Measurements from ENCODE around the gene SCAMP4.

DNA sequence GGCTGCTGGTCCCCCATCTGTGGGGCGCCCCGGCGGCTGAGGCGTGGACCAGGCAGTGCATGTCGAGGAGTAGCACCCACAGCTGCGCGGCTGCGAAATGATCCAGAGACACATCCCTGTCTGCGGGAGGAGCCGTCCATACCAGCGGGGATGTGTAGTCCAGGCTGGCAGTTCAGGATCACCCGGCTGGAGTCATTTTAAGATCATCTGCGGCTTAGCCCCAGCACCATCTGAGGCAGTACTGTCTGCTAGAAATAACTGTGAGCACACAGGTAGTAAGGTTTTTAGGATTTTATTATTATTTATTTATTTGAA is 3.1 kb downstream of the SCAMP4 start:
- no peak for TF ChIP-seq JUND (IDR thresholded peaks at IDR 0.05; ENCODE audit: borderline replicate concordance, low read depth, low read length)
- TF ChIP-seq JUND (tag; IDR thresholded peaks at IDR 0.05; ENCODE audit: borderline replicate concordance, low read depth, low read length): no peak
- TF ChIP-seq EZH2 (IDR thresholded peaks at IDR 0.05; ENCODE audit: borderline replicate concordance, low read depth, low read length): no peak
- TF ChIP-seq, protein P1, sequence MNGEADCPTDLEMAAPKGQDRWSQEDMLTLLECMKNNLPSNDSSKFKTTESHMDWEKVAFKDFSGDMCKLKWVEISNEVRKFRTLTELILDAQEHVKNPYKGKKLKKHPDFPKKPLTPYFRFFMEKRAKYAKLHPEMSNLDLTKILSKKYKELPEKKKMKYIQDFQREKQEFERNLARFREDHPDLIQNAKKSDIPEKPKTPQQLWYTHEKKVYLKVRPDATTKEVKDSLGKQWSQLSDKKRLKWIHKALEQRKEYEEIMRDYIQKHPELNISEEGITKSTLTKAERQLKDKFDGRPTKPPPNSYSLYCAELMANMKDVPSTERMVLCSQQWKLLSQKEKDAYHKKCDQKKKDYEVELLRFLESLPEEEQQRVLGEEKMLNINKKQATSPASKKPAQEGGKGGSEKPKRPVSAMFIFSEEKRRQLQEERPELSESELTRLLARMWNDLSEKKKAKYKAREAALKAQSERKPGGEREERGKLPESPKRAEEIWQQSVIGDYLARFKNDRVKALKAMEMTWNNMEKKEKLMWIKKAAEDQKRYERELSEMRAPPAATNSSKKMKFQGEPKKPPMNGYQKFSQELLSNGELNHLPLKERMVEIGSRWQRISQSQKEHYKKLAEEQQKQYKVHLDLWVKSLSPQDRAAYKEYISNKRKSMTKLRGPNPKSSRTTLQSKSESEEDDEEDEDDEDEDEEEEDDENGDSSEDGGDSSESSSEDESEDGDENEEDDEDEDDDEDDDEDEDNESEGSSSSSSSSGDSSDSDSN (IDR thresholded peaks at IDR 0.05; ENCODE audit: borderline replicate concordance in 1 of 2, low read depth in 2 of 2, low read length in 2 of 2): no peak
- no peak for TF ChIP-seq POLR2AphosphoS5 (IDR thresholded peaks at IDR 0.05; ENCODE audit: control insufficient read depth, insufficient read depth, low read depth, low read length)
- TF ChIP-seq, protein P2, sequence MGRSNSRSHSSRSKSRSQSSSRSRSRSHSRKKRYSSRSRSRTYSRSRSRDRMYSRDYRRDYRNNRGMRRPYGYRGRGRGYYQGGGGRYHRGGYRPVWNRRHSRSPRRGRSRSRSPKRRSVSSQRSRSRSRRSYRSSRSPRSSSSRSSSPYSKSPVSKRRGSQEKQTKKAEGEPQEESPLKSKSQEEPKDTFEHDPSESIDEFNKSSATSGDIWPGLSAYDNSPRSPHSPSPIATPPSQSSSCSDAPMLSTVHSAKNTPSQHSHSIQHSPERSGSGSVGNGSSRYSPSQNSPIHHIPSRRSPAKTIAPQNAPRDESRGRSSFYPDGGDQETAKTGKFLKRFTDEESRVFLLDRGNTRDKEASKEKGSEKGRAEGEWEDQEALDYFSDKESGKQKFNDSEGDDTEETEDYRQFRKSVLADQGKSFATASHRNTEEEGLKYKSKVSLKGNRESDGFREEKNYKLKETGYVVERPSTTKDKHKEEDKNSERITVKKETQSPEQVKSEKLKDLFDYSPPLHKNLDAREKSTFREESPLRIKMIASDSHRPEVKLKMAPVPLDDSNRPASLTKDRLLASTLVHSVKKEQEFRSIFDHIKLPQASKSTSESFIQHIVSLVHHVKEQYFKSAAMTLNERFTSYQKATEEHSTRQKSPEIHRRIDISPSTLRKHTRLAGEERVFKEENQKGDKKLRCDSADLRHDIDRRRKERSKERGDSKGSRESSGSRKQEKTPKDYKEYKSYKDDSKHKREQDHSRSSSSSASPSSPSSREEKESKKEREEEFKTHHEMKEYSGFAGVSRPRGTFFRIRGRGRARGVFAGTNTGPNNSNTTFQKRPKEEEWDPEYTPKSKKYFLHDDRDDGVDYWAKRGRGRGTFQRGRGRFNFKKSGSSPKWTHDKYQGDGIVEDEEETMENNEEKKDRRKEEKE (IDR thresholded peaks at IDR 0.05; ENCODE audit: borderline replicate concordance in 1 of 2, control insufficient read depth in 1 of 2, low read depth in 2 of 2, low read length in 1 of 2): no peak
- TF ChIP-seq CTCF (IDR thresholded peaks at IDR 0.05 in 2 of 3, conservative IDR thresholded peaks at IDR 0.05 in 1 of 3; ENCODE audit: insufficient read depth in 2 of 3, low read depth in 1 of 3, low read length in 3 of 3): no peak
- TF ChIP-seq, protein P3, sequence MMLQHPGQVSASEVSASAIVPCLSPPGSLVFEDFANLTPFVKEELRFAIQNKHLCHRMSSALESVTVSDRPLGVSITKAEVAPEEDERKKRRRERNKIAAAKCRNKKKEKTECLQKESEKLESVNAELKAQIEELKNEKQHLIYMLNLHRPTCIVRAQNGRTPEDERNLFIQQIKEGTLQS (IDR thresholded peaks at IDR 0.05): no peak
- TF ChIP-seq, protein P3 (CRISPR knock-in tag; conservative IDR thresholded peaks at IDR 0.05): no peak
- TF ChIP-seq XRCC5 (IDR thresholded peaks at IDR 0.05; ENCODE audit: low read depth, low read length): no peak
- TF ChIP-seq, protein P4, sequence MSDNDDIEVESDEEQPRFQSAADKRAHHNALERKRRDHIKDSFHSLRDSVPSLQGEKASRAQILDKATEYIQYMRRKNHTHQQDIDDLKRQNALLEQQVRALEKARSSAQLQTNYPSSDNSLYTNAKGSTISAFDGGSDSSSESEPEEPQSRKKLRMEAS (CRISPR knock-in tag; IDR thresholded peaks at IDR 0.05): no peak
- TF ChIP-seq, protein P5, sequence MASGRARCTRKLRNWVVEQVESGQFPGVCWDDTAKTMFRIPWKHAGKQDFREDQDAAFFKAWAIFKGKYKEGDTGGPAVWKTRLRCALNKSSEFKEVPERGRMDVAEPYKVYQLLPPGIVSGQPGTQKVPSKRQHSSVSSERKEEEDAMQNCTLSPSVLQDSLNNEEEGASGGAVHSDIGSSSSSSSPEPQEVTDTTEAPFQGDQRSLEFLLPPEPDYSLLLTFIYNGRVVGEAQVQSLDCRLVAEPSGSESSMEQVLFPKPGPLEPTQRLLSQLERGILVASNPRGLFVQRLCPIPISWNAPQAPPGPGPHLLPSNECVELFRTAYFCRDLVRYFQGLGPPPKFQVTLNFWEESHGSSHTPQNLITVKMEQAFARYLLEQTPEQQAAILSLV (tag; IDR thresholded peaks at IDR 0.05): no peak

All from K562 (cell line).